Activated T-cell treated with anti-CD3 and anti-CD28 coated beads, Interleukin-2, amount 50 U/mL, for 72 hours (primary cell): ENCODE data around the gene IL1F10. TPM values are rescaled to one million over a fixed set of nuclear protein-coding genes. Genes with fewer than 3 reads are reported as not detected.

Source experiments
- ATAC-seq, 2 donors: fragments of 150-1000 bp; cut with Tn5 transposase; replicated peaks in 1 of 2; 2 replicates each; pipeline ENCODE4 v1.10.0; 2021; ENCODE audit warnings: moderate library complexity in 2 of 2, mild to moderate bottlenecking in 1 of 2
- DNase-seq, 2 donors: peaks; one replicate each; pipeline ENCODE4 v3.0.0; 2021 to 2022; ENCODE audit warnings: mixed read lengths in 1 of 2
- H3K27ac Mint-ChIP-seq: one replicate; pipeline ENCODE4 v1.8.0; 2022; ENCODE audit warnings: mild to moderate bottlenecking, moderate library complexity, mixed read lengths
- H3K27me3 Mint-ChIP-seq: one replicate; pipeline ENCODE4 v1.8.0; 2022; ENCODE audit warnings: low read depth, mixed read lengths
- H3K36me3 Mint-ChIP-seq, 2 donors: one replicate each; pipeline ENCODE4 v1.8.0; 2022; ENCODE audit warnings: mixed read lengths in 2 of 2, mild to moderate bottlenecking in 1 of 2; ENCODE audit not compliant: insufficient read depth in 2 of 2
- H3K4me1 Mint-ChIP-seq: one replicate; pipeline ENCODE4 v1.8.0; 2022; ENCODE audit warnings: low read depth, mixed read lengths
- H3K4me3 Mint-ChIP-seq, 2 donors: one replicate each; pipeline ENCODE4 v1.8.0; 2022; ENCODE audit warnings: mild to moderate bottlenecking in 2 of 2, mixed read lengths in 2 of 2, moderate library complexity in 2 of 2
- H3K9me3 Mint-ChIP-seq, 2 donors: one replicate each; pipeline ENCODE4 v1.8.0; 2022; ENCODE audit warnings: mixed read lengths in 2 of 2
- total RNA-seq, 2 donors: library from RNA; stranded (reverse); gene quantifications; one replicate each; pipeline ENCODE4 v1.2.3, GENCODE V29; 2022

The IL1F10 gene, protein sequence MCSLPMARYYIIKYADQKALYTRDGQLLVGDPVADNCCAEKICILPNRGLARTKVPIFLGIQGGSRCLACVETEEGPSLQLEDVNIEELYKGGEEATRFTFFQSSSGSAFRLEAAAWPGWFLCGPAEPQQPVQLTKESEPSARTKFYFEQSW
- not detected for total RNA-seq

DNA sequence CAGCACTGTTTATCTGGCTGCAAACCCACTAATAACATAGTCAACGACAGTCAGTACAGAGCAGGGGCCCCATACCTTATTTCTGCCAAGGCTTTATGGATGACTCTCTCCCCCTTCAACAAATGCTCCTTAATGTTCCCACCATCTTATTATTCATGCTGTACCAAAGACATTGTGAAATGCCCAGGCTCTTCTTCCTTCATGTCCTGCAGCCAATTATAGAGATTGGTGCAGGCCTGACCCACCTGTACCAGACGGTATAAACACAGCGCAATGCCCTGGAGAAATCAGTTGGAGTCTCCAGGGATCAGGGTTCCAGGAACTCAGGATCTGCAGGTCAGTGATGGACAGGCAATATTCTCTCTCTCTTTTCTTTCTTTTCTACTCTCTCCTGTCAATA is at the start of gene IL1F10:
Gene IL1F10 (plus strand): TSS at position 290 of the 400 bp plus-strand sequence. CDS start 4,769 bp downstream, outside the sequence.
- Mint-ChIP-seq H3K4me3 (no peak within 1 kb of the TSS), H3K9me3 (peaks cover 0 to 6% of the 10 kb centered on the region in 2 donors), H3K27me3 (peaks cover 13% of the 10 kb centered on the region), H3K27ac (no peak within 1 kb of the TSS), H3K36me3 (no peaks in the 10 kb centered on the region), H3K4me1 (no peaks in the 10 kb centered on the region)
- ATAC-seq = no peak
- DNase-seq = no peak

DNA sequence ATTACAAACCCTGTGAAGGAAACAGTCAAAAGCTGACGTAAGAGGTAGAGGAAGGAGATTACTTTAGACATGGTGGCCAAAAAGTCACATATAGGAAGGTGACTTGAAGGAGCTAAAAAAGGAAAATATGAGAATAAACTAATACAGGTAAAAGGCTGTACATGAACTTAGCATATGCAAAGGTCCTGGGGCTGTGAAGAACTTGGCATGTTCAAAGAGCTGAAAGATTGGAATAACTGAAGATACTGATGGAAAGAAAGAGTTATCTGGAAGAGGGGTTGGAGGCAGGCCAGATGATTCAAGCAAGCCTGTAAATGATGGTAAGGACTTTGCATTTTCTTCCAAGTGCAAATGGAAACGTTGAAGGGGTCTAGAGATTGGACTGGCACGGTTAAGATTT is 49.3 kb upstream of the IL1F10 start:
- H3K27me3 Mint-ChIP-seq = no peaks in the 10 kb centered on the region
- ATAC-seq (no peak), DNase-seq (no peak)
- no peak overlapping the region for H3K4me3 Mint-ChIP-seq
- no peak overlapping the region for H3K27ac Mint-ChIP-seq
- H3K36me3 Mint-ChIP-seq = peaks cover 0 to 5% of the 10 kb centered on the region in 2 donors
- peaks cover 10 to 14% of the 10 kb centered on the region in 2 donors for H3K9me3 Mint-ChIP-seq
- H3K4me1 Mint-ChIP-seq = no peaks in the 10 kb centered on the region

DNA sequence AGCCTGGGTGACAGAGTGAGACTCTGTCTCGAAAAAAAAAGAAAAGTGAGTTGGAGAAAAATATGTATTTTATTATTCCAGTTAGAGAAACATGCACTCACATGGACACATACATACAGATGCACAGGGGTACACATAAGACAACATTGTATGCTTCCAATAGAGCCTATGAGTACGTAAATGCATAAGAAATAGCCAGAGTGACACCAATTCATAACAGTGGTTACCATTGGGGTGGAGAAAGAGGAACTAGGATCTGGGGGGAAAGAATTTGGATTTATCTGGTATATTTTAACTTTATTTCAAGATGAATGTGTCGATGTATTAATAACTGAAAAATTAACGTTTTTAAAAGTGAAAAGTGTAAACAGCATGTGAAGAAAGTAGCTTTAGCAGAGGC is 46.5 kb upstream of the IL1F10 start:
- Mint-ChIP-seq H3K4me3 (no peak overlapping the region), H3K4me1 (no peaks in the 10 kb centered on the region), H3K9me3 (peaks cover 10 to 14% of the 10 kb centered on the region in 2 donors), H3K27ac (no peak overlapping the region), H3K27me3 (no peaks in the 10 kb centered on the region), H3K36me3 (peaks cover 0 to 5% of the 10 kb centered on the region in 2 donors)
- DNase-seq (no peak), ATAC-seq (no peak)

DNA sequence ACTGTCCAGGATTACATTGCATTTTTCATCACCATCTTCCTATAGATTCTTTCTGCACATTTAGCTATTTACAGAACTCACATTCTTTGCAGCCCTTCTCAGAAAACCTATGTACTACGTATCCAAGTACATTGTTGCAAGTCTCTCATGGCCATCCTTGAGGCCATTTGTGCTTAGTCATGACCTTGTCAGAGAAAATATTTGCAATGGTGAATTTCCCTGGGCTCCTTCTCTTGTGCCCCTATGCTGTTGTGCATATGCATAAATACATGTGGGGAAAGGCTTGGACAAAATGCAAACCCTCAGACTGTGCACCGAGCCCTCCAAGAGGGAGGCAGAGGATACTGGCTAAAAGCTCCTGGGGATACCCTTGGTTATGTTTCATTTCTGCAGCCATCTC is 43.0 kb upstream of the IL1F10 start:
- no peak overlapping the region for H3K4me3 Mint-ChIP-seq
- no peak overlapping the region for H3K27ac Mint-ChIP-seq
- peaks cover 2% of the 10 kb centered on the region in 2 donors for H3K9me3 Mint-ChIP-seq
- H3K36me3 Mint-ChIP-seq = no peaks in the 10 kb centered on the region
- no peak for DNase-seq
- ATAC-seq = no peak
- H3K27me3 Mint-ChIP-seq = peaks cover 9% of the 10 kb centered on the region
- H3K4me1 Mint-ChIP-seq = no peaks in the 10 kb centered on the region

DNA sequence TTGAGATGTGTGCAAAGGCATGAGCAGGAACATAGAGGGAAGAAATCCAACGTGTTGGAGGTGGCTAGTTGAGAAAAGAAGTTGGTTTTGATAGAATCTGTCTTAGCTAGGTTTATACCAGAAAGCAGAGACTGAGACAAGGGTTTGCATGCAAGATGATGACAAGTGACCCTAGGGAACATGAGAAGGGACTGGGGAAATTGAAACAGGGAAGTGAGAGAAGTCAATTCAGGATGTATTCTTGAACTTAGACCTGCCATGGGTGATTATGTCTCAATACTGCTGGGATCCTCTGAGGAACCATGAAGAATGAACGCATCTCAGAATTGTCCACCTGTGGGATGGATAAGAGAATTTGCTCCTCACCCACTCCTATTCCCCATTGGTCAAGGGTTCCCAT is 42.0 kb upstream of the IL1F10 start:
- no peak overlapping the region for H3K4me3 Mint-ChIP-seq
- peaks cover 9% of the 10 kb centered on the region for H3K27me3 Mint-ChIP-seq
- no peaks in the 10 kb centered on the region for H3K36me3 Mint-ChIP-seq
- H3K9me3 Mint-ChIP-seq = no peaks in the 10 kb centered on the region
- no peaks in the 10 kb centered on the region for H3K4me1 Mint-ChIP-seq
- no peak for ATAC-seq
- no peak overlapping the region for H3K27ac Mint-ChIP-seq
- no peak for DNase-seq

DNA sequence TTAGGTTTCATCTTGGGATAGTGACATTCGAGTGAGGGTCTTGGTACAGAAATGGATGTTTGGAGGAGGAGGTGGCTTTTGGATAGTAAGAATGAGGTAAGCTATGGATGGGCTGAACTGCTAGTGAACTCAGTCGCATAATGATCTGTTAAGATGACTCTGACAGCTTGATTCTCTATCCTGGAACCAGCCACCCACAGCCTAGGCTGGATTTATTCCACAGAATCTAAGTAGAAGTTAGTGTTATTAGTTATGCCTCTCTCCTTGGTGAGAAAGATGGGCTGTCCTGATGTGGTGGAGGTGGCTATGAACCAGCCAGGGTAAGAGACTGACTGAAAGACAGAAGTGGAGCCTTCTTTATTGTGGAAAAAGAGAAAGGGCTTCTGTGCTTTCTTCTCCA is 40.1 kb upstream of the IL1F10 start:
- H3K4me1 Mint-ChIP-seq = no peaks in the 10 kb centered on the region

DNA sequence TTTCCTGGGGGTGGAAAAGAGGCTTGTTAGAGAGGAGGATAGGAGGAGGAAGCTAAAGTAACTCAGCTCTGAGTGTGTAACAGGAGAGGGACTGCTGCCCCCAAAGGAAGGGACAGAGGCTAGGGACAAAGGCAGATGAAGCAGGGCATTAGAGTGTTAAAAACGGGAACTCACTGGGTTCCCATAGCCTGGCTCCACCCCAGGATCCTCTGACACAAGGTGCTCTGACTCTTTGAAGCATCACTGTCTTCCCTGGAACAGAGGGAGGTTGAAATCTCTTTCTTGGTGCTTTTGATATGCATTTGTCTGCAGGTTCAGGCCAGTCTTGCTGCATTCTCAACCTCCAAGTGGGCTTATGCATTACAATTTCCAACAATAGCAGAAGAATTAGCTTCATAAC is 39.7 kb upstream of the IL1F10 start:
- no peaks in the 10 kb centered on the region for H3K36me3 Mint-ChIP-seq
- no peak overlapping the region for H3K27ac Mint-ChIP-seq
- ATAC-seq (no peak), DNase-seq (no peak)
- no peaks in the 10 kb centered on the region for H3K9me3 Mint-ChIP-seq
- no peaks in the 10 kb centered on the region for H3K4me1 Mint-ChIP-seq
- H3K27me3 Mint-ChIP-seq = peaks cover 9% of the 10 kb centered on the region
- H3K4me3 Mint-ChIP-seq = no peak overlapping the region

More for the DNA sequence above, 40.1 kb upstream of the IL1F10 start:
- Mint-ChIP-seq H3K27me3 (peaks cover 9% of the 10 kb centered on the region), H3K36me3 (no peaks in the 10 kb centered on the region), H3K9me3 (no peaks in the 10 kb centered on the region), H3K27ac (no peak overlapping the region), H3K4me3 (no peak overlapping the region)
- ATAC-seq (no peak), DNase-seq (no peak)

DNA sequence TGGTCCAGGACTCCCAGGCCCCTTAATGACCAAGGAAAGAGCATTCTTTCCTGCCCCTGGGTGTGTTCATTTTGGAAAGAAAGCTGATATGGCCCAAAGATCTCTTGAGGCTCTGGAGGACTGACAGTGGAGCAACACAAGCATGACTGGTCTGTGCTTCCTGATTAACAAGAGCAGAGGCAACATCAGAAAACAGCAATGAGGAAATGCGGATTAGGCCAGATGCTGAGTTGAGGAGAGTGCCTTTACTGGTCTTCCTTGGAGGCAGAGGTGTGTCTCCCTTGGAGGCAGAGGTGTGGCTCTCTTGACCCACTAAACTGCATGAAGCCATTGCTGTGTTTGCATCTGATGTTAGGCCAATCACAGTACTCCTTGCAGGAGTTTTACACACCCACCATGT is 35.0 kb upstream of the IL1F10 start:
- H3K4me1 Mint-ChIP-seq = no peaks in the 10 kb centered on the region
- no peaks in the 10 kb centered on the region for H3K36me3 Mint-ChIP-seq
- peaks cover 2% of the 10 kb centered on the region for H3K27me3 Mint-ChIP-seq
- no peak overlapping the region for H3K4me3 Mint-ChIP-seq
- H3K9me3 Mint-ChIP-seq = no peaks in the 10 kb centered on the region
- ATAC-seq = no peak
- DNase-seq = no peak
- H3K27ac Mint-ChIP-seq = no peak overlapping the region

DNA sequence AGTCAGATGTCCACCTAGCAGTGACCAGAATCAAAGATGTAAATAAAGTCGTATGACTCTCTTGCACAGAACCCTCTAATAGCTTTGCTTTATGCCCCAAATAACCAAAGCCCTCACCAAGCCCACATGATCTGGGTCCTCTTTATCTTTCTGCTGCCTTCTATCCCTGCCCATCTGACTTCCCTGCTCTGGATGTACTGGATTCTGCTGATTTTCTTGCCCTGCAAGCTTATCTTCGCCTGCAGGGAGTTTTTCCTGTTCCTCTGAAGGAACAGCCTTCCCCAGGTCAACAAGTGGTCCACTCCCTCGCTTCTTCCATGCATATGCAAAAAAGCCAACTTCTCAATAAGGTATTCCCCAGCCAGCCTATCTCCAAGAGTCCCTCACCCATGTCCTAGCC is 33.8 kb upstream of the IL1F10 start:
- no peak overlapping the region for H3K4me3 Mint-ChIP-seq
- DNase-seq = no peak
- no peaks in the 10 kb centered on the region for H3K9me3 Mint-ChIP-seq
- no peaks in the 10 kb centered on the region for H3K4me1 Mint-ChIP-seq
- no peak overlapping the region for H3K27ac Mint-ChIP-seq
- H3K27me3 Mint-ChIP-seq = no peaks in the 10 kb centered on the region
- H3K36me3 Mint-ChIP-seq = no peaks in the 10 kb centered on the region
- no peak for ATAC-seq

DNA sequence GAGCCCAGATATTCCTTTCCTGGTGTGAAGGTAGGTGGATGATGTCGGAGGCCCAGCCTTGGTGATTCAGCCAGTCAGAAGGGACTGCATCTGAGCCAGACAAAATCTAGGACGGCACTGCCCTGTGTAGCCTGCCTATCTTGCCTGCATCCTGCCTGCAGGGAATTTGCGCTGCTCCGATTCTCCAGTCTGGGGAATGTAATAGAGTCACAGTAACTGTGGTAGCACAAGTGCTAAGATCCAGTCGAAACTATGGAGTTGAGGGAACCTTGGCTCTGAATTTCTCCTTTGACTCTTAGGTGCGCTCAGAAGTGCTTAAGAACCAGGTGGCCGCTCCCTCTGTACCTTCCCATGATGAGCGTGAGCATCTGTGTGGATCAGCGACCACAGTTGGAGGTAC is 31.0 kb upstream of the IL1F10 start:
- H3K9me3 Mint-ChIP-seq = no peaks in the 10 kb centered on the region
- no peaks in the 10 kb centered on the region for H3K27me3 Mint-ChIP-seq
- H3K4me3 Mint-ChIP-seq = no peak overlapping the region
- ATAC-seq (no peak), DNase-seq (no peak)
- no peaks in the 10 kb centered on the region for H3K4me1 Mint-ChIP-seq
- H3K36me3 Mint-ChIP-seq = no peaks in the 10 kb centered on the region
- H3K27ac Mint-ChIP-seq = no peak overlapping the region

DNA sequence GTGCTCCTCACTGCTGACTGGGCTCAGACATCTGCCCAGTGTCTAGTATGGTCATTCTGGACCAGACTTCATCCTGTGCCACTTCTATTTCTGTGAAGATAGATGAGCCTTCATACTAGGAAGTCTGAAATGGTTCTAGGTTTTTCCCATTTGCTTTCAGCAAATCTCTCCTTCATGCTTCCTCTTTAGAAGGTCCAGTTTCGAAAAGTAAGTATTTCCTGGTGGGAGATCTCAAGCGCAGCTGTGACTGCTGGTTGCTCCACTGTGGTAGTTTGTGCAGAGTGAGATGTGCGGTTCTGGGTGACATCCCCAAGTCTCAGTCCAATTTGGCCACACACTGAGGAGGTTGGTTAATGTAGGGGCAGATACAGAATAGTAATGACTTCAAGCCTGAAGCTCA is 29.5 kb upstream of the IL1F10 start:
- Mint-ChIP-seq H3K4me3 (no peak overlapping the region), H3K36me3 (no peaks in the 10 kb centered on the region), H3K27ac (no peak overlapping the region), H3K27me3 (no peaks in the 10 kb centered on the region), H3K4me1 (no peaks in the 10 kb centered on the region), H3K9me3 (no peaks in the 10 kb centered on the region)
- no peak for ATAC-seq
- no peak for DNase-seq

DNA sequence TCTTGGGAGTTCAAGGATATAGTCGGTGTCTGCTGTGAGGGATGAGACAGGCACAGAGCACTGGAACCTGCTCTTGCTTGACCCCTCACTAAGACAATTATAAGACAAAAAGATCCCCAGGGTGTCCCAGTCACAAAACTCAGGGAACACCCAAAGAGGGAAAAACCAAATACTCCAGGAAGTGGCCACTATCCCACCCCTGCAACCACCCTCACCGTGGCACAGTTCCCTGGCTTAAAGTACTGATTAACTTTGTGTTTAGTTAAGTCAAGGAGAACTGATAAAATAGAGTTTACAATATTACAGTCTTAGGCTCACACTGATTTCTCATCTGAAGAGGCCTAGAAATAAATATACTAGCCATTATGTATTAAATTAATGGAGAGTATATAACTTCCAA is 28.6 kb upstream of the IL1F10 start:
- DNase-seq (no peak), ATAC-seq (no peak)
- no peaks in the 10 kb centered on the region for H3K27me3 Mint-ChIP-seq
- H3K4me3 Mint-ChIP-seq = no peak overlapping the region
- no peaks in the 10 kb centered on the region for H3K4me1 Mint-ChIP-seq
- no peaks in the 10 kb centered on the region for H3K36me3 Mint-ChIP-seq
- no peaks in the 10 kb centered on the region for H3K9me3 Mint-ChIP-seq
- H3K27ac Mint-ChIP-seq = no peak overlapping the region

DNA sequence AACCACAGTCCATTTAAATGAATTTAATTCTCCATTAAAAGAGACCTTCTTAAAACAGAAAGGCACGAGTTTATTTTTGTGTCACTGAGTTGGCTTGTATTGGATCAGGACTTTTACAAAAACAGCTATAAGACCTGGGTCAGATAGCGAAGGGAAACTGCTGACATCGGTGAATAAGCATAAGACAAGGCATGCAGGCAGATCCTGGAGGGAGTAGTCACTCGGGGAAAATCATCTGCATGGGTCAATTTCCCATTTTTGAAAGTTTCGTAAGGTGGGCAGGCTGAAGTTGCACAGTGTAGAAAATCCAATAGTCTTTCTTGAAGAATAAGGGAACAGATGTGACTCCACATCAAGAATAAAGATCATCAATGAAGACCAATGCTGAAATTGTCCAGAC is 28.1 kb upstream of the IL1F10 start:
- Mint-ChIP-seq H3K9me3 (no peaks in the 10 kb centered on the region), H3K27me3 (no peaks in the 10 kb centered on the region), H3K4me3 (no peak overlapping the region), H3K4me1 (no peaks in the 10 kb centered on the region), H3K27ac (no peak overlapping the region), H3K36me3 (no peaks in the 10 kb centered on the region)
- no peak for DNase-seq
- no peak for ATAC-seq

DNA sequence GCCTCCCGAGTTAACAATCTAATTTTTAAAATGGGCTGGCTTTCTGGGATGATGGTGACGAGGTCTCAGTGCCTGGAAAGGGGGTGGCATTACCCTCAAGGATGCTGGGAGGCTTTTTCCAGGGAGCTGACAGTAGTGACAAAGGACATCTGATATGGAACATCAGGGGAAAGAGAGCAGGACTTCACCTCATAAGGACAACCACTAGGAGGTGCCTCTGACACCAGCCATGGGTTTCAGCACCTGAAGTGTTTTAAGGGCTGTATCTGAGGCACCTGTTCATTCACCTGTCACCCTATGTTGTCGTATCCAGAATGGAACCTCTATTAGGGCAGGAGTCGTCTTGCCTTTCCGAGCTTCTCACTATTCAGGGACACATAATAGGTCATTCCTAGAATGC is 25.9 kb upstream of the IL1F10 start:
- DNase-seq (no peak), ATAC-seq (no peak)
- Mint-ChIP-seq H3K36me3 (no peaks in the 10 kb centered on the region), H3K4me1 (no peaks in the 10 kb centered on the region), H3K27ac (no peak overlapping the region), H3K4me3 (no peak overlapping the region), H3K27me3 (no peaks in the 10 kb centered on the region), H3K9me3 (no peaks in the 10 kb centered on the region)
